ENCODE data around the gene RWDD3. TPM values are rescaled to one million over a fixed set of nuclear protein-coding genes. Genes with fewer than 3 reads are reported as not detected.

The RWDD3 gene
- total and polyA plus RNA-seq, 2 of the 4 experiments (the other 2 are of a cell fraction): 10.4 to 13.6 TPM

DNA sequence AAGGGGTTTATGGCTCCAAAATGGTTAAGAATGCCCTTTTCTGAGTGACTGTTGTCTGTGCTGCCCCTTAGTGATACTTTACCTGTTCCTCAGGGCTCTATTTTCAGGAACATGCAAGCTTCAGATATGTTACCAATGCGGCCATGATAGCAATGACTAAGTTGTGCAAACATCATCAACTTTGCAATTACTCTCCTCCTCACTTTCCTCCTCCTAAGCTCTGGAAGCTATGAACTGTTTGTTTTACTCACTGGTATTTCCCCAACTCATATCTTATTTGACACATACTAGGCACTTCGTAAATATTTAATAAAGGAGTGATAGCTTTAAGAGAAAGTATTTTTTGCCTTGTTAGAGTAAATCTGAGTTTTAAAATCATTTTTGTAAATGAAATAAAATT is 53.8 kb downstream of the RWDD3 start:
- Histone ChIP-seq H2AK5ac (ENCODE audit: low read depth, low read length) (no peak overlapping the region), H3K4me1 (ENCODE audit: control insufficient read depth, insufficient read depth, low read length) (no peaks in the 10 kb centered on the region), H3K4me3 (ENCODE audit: insufficient read depth, low read depth, low read length) (no peak overlapping the region), H3K4me2 (ENCODE audit: low read depth, low read length) (no peak overlapping the region), H3K27me3 (ENCODE audit: control insufficient read depth, insufficient read depth, low read length) (no peaks in the 10 kb centered on the region), H4K20me1 (ENCODE audit: insufficient read depth, low read length) (no peaks in the 10 kb centered on the region), H3K27ac (ENCODE audit: insufficient read depth, low read length) (no peak overlapping the region), H3K18ac (ENCODE audit: low read depth, low read length) (no peak overlapping the region), H3K4ac (ENCODE audit: low read depth, low read length) (no peak overlapping the region), H3K14ac (replicated peaks; ENCODE audit: low read depth, low read length) (no peak overlapping the region), H2BK5ac (ENCODE audit: low read depth, low read length, poor library complexity, severe bottlenecking) (no peak overlapping the region), H2BK120ac (ENCODE audit: low read depth, low read length) (no peak overlapping the region), H4K91ac (ENCODE audit: insufficient read depth, low read depth, low read length) (no peak overlapping the region), H4K5ac (ENCODE audit: low read depth, low read length) (no peak overlapping the region), H2AFZ (replicated peaks; ENCODE audit: low read length, poor library complexity) (no peak overlapping the region), H3K56ac (ENCODE audit: extremely low read depth, insufficient read depth, low read length) (no peak overlapping the region), H2BK15ac (ENCODE audit: low read depth, low read length) (no peak overlapping the region), H3K9ac (ENCODE audit: low read depth, low read length) (no peak overlapping the region), H3K9me1 (ENCODE audit: insufficient read depth, low read length) (no peaks in the 10 kb centered on the region), H2AK9ac (replicated peaks; ENCODE audit: low read depth, low read length, poor library complexity) (no peak overlapping the region), H3K36me3 (ENCODE audit: control insufficient read depth, insufficient read depth, low read length) (no peaks in the 10 kb centered on the region), H4K8ac (ENCODE audit: low read depth in 2 of 2, low read length in 2 of 2) (no peak overlapping the region), H3K23ac (ENCODE audit: low read depth, low read length) (no peak overlapping the region), H2BK20ac (ENCODE audit: low read depth, low read length) (no peak overlapping the region), H3K9me3 (ENCODE audit: control insufficient read depth, insufficient read depth, low read length) (no peaks in the 10 kb centered on the region), H3K79me1 (ENCODE audit: low read depth in 1 of 2, low read length in 2 of 2) (no peaks in the 10 kb centered on the region)
- dilution Hi-C loops (cut with HindIII; ENCODE audit: low sequenced_read_pairs, unreplicated experiment): no loop called here
- TF ChIP-seq CEBPB (IDR thresholded peaks at IDR 0.05; ENCODE audit: low read depth, low read length) (no peak), CHD1 (IDR thresholded peaks at IDR 0.05; ENCODE audit: low read depth, low read length) (no peak), RCOR1 (IDR thresholded peaks at IDR 0.05; ENCODE audit: insufficient replicate concordance, low read length) (no peak), MAZ (IDR thresholded peaks at IDR 0.05; ENCODE audit: borderline replicate concordance, low read depth, low read length) (no peak), USF2 (IDR thresholded peaks at IDR 0.05; ENCODE audit: low read depth, low read length) (no peak), RAD21 (IDR thresholded peaks at IDR 0.05; ENCODE audit: low read length) (no peak), POLR2A (IDR thresholded peaks at IDR 0.05; ENCODE audit: low read depth, low read length) (no peak), FOS (IDR thresholded peaks at IDR 0.05; ENCODE audit: low read depth, low read length) (no peak)
- TF ChIP-seq, protein P1, sequence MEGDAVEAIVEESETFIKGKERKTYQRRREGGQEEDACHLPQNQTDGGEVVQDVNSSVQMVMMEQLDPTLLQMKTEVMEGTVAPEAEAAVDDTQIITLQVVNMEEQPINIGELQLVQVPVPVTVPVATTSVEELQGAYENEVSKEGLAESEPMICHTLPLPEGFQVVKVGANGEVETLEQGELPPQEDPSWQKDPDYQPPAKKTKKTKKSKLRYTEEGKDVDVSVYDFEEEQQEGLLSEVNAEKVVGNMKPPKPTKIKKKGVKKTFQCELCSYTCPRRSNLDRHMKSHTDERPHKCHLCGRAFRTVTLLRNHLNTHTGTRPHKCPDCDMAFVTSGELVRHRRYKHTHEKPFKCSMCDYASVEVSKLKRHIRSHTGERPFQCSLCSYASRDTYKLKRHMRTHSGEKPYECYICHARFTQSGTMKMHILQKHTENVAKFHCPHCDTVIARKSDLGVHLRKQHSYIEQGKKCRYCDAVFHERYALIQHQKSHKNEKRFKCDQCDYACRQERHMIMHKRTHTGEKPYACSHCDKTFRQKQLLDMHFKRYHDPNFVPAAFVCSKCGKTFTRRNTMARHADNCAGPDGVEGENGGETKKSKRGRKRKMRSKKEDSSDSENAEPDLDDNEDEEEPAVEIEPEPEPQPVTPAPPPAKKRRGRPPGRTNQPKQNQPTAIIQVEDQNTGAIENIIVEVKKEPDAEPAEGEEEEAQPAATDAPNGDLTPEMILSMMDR (conservative IDR thresholded peaks at IDR 0.05; ENCODE audit: low read depth, low read length): no peak
- TF ChIP-seq, protein P2, sequence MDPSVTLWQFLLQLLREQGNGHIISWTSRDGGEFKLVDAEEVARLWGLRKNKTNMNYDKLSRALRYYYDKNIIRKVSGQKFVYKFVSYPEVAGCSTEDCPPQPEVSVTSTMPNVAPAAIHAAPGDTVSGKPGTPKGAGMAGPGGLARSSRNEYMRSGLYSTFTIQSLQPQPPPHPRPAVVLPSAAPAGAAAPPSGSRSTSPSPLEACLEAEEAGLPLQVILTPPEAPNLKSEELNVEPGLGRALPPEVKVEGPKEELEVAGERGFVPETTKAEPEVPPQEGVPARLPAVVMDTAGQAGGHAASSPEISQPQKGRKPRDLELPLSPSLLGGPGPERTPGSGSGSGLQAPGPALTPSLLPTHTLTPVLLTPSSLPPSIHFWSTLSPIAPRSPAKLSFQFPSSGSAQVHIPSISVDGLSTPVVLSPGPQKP (IDR thresholded peaks at IDR 0.05; ENCODE audit: borderline replicate concordance, low read depth, low read length): no peak
- in situ Hi-C loops (cut with MboI; ENCODE audit: low sequenced_read_pairs): no loop called here
- ChIA-PET POLR2A (ENCODE audit: unreplicated experiment) (no interaction called here), CTCF (no interaction called here)
- no CpG with 5 or more reads among the region's 2 CpGs for WGBS, 2 experiments (ENCODE audit: extremely low coverage in 2 of 2, insufficient read length in 1 of 2)
- no TSS peak for BruUV-seq (replicated peaks)
- DNase-seq (no peak), ATAC-seq (ENCODE audit: low read depth) (no peak)
- intact Hi-C loops (cut with micrococcal nuclease): no loop called here
